Esophagus muscularis mucosa (tissue), 2 donors: ENCODE data around the gene GALM.

Experiments used
- EP300 ChIP-seq: sonication (generic); formaldehyde crosslinking; IDR thresholded peaks from one replicate; pipeline ENCODE4 v1.6.1; 2017; ENCODE audit warnings: antibody characterized with exemption
- POLR2A ChIP-seq: fragments of 450-650 bp; IDR thresholded peaks from one replicate; pipeline ENCODE4 v1.6.1; 2017; ENCODE audit warnings: antibody characterized with exemption, moderate library complexity, mild to moderate bottlenecking, low read depth

GRCh38 chr2:38765551-38765950 is 99.6 kb downstream of the GALM start:
- TF ChIP-seq EP300 (no peak), POLR2A (no peak)
